Neural progenitor cell (in vitro differentiated cells): ENCODE results near the gene PADI1. TPM values are rescaled to one million over a fixed set of nuclear protein-coding genes. Genes with fewer than 3 reads are reported as not detected.
A peak's percentile ranks its signal among the peaks of the same experiment; 100 is the strongest.

ENCODE experiments used
- DNase-seq: peaks from one replicate; pipeline ENCODE4 v3.0.0-alpha.2; 2016; ENCODE audit warnings: low spot score
- H2AFZ ChIP-seq: fragments of 200-600 bp; sonication (generic); replicated peaks from 2 replicates; pipeline ENCODE4 v1.6.1; 2016; ENCODE audit warnings: antibody characterized with exemption
- H3F3A ChIP-seq: fragments of 200-600 bp; sonication (generic); 2 replicates; pipeline ENCODE4 v1.6.1; 2016; ENCODE audit warnings: antibody characterized with exemption, low read depth
- H3K27ac ChIP-seq: fragments of 200-600 bp; sonication (generic); 2 replicates; pipeline ENCODE4 v1.5.1; 2016; ENCODE audit warnings: mild to moderate bottlenecking
- H3K27me3 ChIP-seq: fragments of 200-600 bp; sonication (generic); 2 replicates; pipeline ENCODE4 v1.6.1; 2016; ENCODE audit warnings: mild to moderate bottlenecking, moderate library complexity
- H3K36me3 ChIP-seq: fragments of 200-600 bp; sonication (generic); 2 replicates; pipeline ENCODE4 v1.5.1; 2016
- H3K4me1 ChIP-seq: fragments of 200-600 bp; sonication (generic); 2 replicates; pipeline ENCODE4 v1.6.1; 2016; ENCODE audit warnings: mixed run types
- H3K4me2 ChIP-seq: fragments of 200-600 bp; sonication (generic); 2 replicates; pipeline ENCODE4 v1.6.1; 2016
- H3K4me3 ChIP-seq: fragments of 200-600 bp; sonication (generic); 2 replicates; pipeline ENCODE4 v1.5.1; 2016
- H3K79me2 ChIP-seq: fragments of 200-600 bp; sonication (generic); 2 replicates; pipeline ENCODE4 v1.6.1; 2016; ENCODE audit warnings: low read depth
- H3K9ac ChIP-seq: fragments of 200-600 bp; sonication (generic); 2 replicates; pipeline ENCODE4 v1.6.1; 2016
- H3K9me3 ChIP-seq: fragments of 200-600 bp; sonication (generic); 2 replicates; pipeline ENCODE4 v1.5.1; 2016; ENCODE audit warnings: low read depth
- H4K20me1 ChIP-seq: fragments of 200-600 bp; sonication (generic); 2 replicates; pipeline ENCODE4 v1.6.1; 2016; ENCODE audit warnings: low read depth
- H3K27ac Mint-ChIP-seq: 3 replicates; pipeline ENCODE4 v1.8.0; 2021; ENCODE audit warnings: mixed read lengths
- H3K27me3 Mint-ChIP-seq: 2 replicates; pipeline ENCODE4 v1.8.0; 2022; ENCODE audit warnings: low read depth, mild to moderate bottlenecking, inconsistent platforms, moderate library complexity, mixed read lengths; ENCODE audit not compliant: insufficient read depth
- H3K36me3 Mint-ChIP-seq: 3 replicates; pipeline ENCODE4 v1.8.0; 2021; ENCODE audit warnings: mixed read lengths
- H3K4me1 Mint-ChIP-seq: 3 replicates; pipeline ENCODE4 v1.8.0; 2021; ENCODE audit warnings: mixed read lengths
- H3K4me3 Mint-ChIP-seq: 3 replicates; pipeline ENCODE4 v1.8.0; 2021; ENCODE audit warnings: mild to moderate bottlenecking, moderate library complexity, mixed read lengths
- H3K9me3 Mint-ChIP-seq: 3 replicates; pipeline ENCODE4 v1.8.0; 2020; ENCODE audit warnings: mixed read lengths
- EZH2 ChIP-seq: fragments of 200-600 bp; sonication (generic); IDR thresholded peaks from 2 replicates; pipeline ENCODE4 v1.6.1; 2017; ENCODE audit warnings: antibody characterized with exemption, mild to moderate bottlenecking, moderate library complexity
- EZH2phosphoT487 ChIP-seq: fragments of 200-600 bp; sonication (generic); IDR thresholded peaks from 2 replicates; pipeline ENCODE4 v1.6.1; 2017; ENCODE audit warnings: antibody characterized with exemption
- total RNA-seq: library from RNA; depleted of rRNA; stranded (reverse); fragments of >200 nt; gene quantifications from 2 replicates; pipeline ENCODE4 v1.2.3, GENCODE V29; 2015; ENCODE audit warnings: low replicate concordance
- TF ChIP-seq, protein P1 (sequence below): fragments of 200-600 bp; sonication (generic); IDR thresholded peaks from 2 replicates; pipeline ENCODE4 v1.5.1; 2017; ENCODE audit warnings: antibody characterized with exemption, mild to moderate bottlenecking

The PADI1 gene
- total RNA-seq, 1 donor from 2014 or later, result 0.09 TPM

GRCh38 chr1:17207966-17208418 lies 3.1 kb downstream of the PADI1 start:
- no peak for DNase-seq
- H2AFZ ChIP-seq, result no peak overlapping the region
- no peak overlapping the region for H3K27ac ChIP-seq
- H3K4me3 ChIP-seq, result no peak overlapping the region
- Mint-ChIP-seq H3K4me1 (peaks cover 53% of the 10 kb centered on the region), H3K27ac (peak overlapping the region; percentile 90), H3K9me3 (no peaks in the 10 kb centered on the region), H3K4me3 (peak overlapping the region; percentile 48), H3K27me3 (peaks cover 15% of the 10 kb centered on the region), H3K36me3 (no peaks in the 10 kb centered on the region)
- H3K9ac ChIP-seq, result no peak overlapping the region
- H3K9me3 ChIP-seq, result no peaks in the 10 kb centered on the region
- no peaks in the 10 kb centered on the region for H3K79me2 ChIP-seq
- peaks cover 7% of the 10 kb centered on the region for H3F3A ChIP-seq
- H3K27me3 ChIP-seq, result no peaks in the 10 kb centered on the region
- TF ChIP-seq EZH2phosphoT487 (no peak), EZH2 (no peak)
- TF ChIP-seq, protein P1, sequence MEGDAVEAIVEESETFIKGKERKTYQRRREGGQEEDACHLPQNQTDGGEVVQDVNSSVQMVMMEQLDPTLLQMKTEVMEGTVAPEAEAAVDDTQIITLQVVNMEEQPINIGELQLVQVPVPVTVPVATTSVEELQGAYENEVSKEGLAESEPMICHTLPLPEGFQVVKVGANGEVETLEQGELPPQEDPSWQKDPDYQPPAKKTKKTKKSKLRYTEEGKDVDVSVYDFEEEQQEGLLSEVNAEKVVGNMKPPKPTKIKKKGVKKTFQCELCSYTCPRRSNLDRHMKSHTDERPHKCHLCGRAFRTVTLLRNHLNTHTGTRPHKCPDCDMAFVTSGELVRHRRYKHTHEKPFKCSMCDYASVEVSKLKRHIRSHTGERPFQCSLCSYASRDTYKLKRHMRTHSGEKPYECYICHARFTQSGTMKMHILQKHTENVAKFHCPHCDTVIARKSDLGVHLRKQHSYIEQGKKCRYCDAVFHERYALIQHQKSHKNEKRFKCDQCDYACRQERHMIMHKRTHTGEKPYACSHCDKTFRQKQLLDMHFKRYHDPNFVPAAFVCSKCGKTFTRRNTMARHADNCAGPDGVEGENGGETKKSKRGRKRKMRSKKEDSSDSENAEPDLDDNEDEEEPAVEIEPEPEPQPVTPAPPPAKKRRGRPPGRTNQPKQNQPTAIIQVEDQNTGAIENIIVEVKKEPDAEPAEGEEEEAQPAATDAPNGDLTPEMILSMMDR, result no peak
- no peaks in the 10 kb centered on the region for H3K36me3 ChIP-seq
- H3K4me2 ChIP-seq, result no peak overlapping the region
- H3K4me1 ChIP-seq, result peaks cover 12% of the 10 kb centered on the region
- no peaks in the 10 kb centered on the region for H4K20me1 ChIP-seq

DNA sequence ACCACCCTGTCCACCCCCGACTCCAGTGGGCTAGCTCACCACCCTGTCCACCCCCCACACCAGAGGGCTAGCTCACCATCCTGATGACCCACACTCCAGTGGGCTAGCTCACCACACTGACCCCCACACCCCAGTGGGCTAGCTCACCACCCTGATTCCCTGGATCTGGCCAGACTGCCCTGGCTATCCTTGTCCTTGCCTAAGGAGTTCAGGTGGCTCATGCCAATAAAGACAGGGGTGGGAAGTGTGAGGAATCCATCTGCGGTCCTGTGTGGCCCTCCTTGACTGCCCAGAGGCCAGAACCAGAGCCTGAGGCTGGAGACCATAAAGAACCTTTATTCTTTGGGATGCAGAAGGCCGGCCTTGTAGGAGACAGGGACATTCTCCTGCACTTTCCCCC lies 3.6 kb downstream of the PADI1 start:
- Histone ChIP-seq H3K27me3 (no peaks in the 10 kb centered on the region), H3K4me2 (no peak overlapping the region), H3K36me3 (no peaks in the 10 kb centered on the region), H3F3A (peaks cover 8% of the 10 kb centered on the region), H4K20me1 (no peaks in the 10 kb centered on the region), H3K9ac (no peak overlapping the region), H2AFZ (no peak overlapping the region), H3K79me2 (no peaks in the 10 kb centered on the region), H3K9me3 (no peaks in the 10 kb centered on the region), H3K4me1 (peaks cover 18% of the 10 kb centered on the region), H3K27ac (no peak overlapping the region), H3K4me3 (no peak overlapping the region)
- Mint-ChIP-seq H3K27me3 (peaks cover 20% of the 10 kb centered on the region), H3K9me3 (no peaks in the 10 kb centered on the region), H3K36me3 (no peaks in the 10 kb centered on the region), H3K27ac (no peak overlapping the region), H3K4me1 (peaks cover 58% of the 10 kb centered on the region), H3K4me3 (no peak overlapping the region)
- DNase-seq, result no peak
- TF ChIP-seq EZH2 (no peak), EZH2phosphoT487 (no peak)
- TF ChIP-seq, protein P1, result no peak

DNA sequence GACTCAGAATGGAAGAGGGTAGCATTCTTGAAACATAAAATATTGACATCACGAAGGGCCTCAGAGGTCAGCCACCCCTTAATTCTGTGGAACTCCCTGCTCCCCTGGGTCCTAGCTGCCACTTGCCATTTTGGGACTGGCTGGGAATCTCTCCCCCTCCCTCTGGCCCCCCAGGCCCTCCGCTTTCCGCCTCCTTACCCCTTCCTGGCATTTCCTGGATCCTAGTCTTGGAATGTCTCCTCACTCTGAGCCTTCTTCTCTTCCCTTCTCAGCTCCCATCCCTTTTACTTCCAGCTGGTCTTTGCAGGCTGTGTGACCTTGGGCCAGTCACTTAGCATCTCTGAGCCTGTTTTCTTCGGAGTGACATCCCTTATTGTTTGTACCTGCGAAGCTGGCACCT lies 4.5 kb downstream of the PADI1 start:
- Histone ChIP-seq H3K4me2 (no peak overlapping the region), H3K9ac (no peak overlapping the region), H3K79me2 (no peaks in the 10 kb centered on the region), H3K36me3 (no peaks in the 10 kb centered on the region), H3K9me3 (no peaks in the 10 kb centered on the region), H3K4me1 (peaks cover 20% of the 10 kb centered on the region), H4K20me1 (no peaks in the 10 kb centered on the region), H2AFZ (no peak overlapping the region), H3K27ac (no peak overlapping the region), H3K27me3 (no peaks in the 10 kb centered on the region), H3K4me3 (no peak overlapping the region), H3F3A (peaks cover 8% of the 10 kb centered on the region)
- H3K27me3 Mint-ChIP-seq, result peaks cover 20% of the 10 kb centered on the region
- TF ChIP-seq, protein P1, result no peak
- TF ChIP-seq EZH2phosphoT487 (no peak), EZH2 (no peak)
- H3K36me3 Mint-ChIP-seq, result no peaks in the 10 kb centered on the region
- peak overlapping the region; percentile 54 for H3K27ac Mint-ChIP-seq
- H3K4me3 Mint-ChIP-seq, result peak overlapping the region; percentile 22
- H3K9me3 Mint-ChIP-seq, result no peaks in the 10 kb centered on the region
- H3K4me1 Mint-ChIP-seq, result peaks cover 58% of the 10 kb centered on the region
- DNase-seq, result no peak
